ENCODE measurements around the gene HSD11B2. TPM values are rescaled to one million over a fixed set of nuclear protein-coding genes. Genes with fewer than 3 reads are reported as not detected.

HSD11B2 gene
- total RNA-seq, 1 experiment from 2014 or later, result 0.77 TPM

- ChIA-PET POLR2A (no interaction called here), CTCF (no interaction called here)
- in situ Hi-C loops (cut with HindIII; ENCODE audit: low pct_unique_long_range_greater_than_20kb, low sequenced_read_pairs), result no loop called here
- Histone ChIP-seq H3K27me3 (ENCODE audit: control insufficient read depth, insufficient read depth, low read length) (no peaks in the 10 kb centered on the region), H3K27ac (ENCODE audit: low read length) (no peak overlapping the region), H3K4me1 (ENCODE audit: control insufficient read depth, insufficient read depth, low read length) (no peaks in the 10 kb centered on the region), H3K36me3 (ENCODE audit: control insufficient read depth, insufficient read depth, low read length) (no peaks in the 10 kb centered on the region), H3K4me3 (ENCODE audit: low read depth in 2 of 2, low read length in 2 of 2) (no peak overlapping the region), H3K9me3 (ENCODE audit: control insufficient read depth, insufficient read depth, low read depth, low read length) (no peaks in the 10 kb centered on the region)
- no TSS peak for BruUV-seq (replicated peaks)
- DNase-seq (ENCODE audit: low read depth, low spot score) (no peak), ATAC-seq (no peak)
- no peak for TF ChIP-seq POLR2AphosphoS5 (IDR thresholded peaks at IDR 0.05; ENCODE audit: low read depth, low read length)
- TF ChIP-seq CTCF (IDR thresholded peaks at IDR 0.05), result no peak
- TF ChIP-seq, protein P1, sequence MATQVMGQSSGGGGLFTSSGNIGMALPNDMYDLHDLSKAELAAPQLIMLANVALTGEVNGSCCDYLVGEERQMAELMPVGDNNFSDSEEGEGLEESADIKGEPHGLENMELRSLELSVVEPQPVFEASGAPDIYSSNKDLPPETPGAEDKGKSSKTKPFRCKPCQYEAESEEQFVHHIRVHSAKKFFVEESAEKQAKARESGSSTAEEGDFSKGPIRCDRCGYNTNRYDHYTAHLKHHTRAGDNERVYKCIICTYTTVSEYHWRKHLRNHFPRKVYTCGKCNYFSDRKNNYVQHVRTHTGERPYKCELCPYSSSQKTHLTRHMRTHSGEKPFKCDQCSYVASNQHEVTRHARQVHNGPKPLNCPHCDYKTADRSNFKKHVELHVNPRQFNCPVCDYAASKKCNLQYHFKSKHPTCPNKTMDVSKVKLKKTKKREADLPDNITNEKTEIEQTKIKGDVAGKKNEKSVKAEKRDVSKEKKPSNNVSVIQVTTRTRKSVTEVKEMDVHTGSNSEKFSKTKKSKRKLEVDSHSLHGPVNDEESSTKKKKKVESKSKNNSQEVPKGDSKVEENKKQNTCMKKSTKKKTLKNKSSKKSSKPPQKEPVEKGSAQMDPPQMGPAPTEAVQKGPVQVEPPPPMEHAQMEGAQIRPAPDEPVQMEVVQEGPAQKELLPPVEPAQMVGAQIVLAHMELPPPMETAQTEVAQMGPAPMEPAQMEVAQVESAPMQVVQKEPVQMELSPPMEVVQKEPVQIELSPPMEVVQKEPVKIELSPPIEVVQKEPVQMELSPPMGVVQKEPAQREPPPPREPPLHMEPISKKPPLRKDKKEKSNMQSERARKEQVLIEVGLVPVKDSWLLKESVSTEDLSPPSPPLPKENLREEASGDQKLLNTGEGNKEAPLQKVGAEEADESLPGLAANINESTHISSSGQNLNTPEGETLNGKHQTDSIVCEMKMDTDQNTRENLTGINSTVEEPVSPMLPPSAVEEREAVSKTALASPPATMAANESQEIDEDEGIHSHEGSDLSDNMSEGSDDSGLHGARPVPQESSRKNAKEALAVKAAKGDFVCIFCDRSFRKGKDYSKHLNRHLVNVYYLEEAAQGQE (IDR thresholded peaks at IDR 0.05; ENCODE audit: insufficient read depth in 1 of 2, low read depth in 2 of 2, low read length in 1 of 2), result no peak
- TF ChIP-seq SIN3A (IDR thresholded peaks at IDR 0.05; ENCODE audit: borderline replicate concordance, insufficient read depth, low read depth, low read length), result no peak
- TF ChIP-seq TCF7L2 (IDR thresholded peaks at IDR 0.05; ENCODE audit: low read depth, low read length), result no peak
- intact Hi-C loops (cut with micrococcal nuclease; ENCODE audit: unreplicated experiment), result no loop called here
Measured at GRCh38 chr16:67441907-67442306, 11.0 kb downstream of the HSD11B2 start.

GRCh38 chr16:67442581-67443255, 11.8 kb downstream of the HSD11B2 start:
- ChIA-PET CTCF (interaction anchor here (1.2 kb wide), 1 partner anchor 15 kb away, joined by 3 read pairs; no protein-coding TSS in a partner anchor), POLR2A (no interaction called here)
- no TSS peak for BruUV-seq (replicated peaks)
- intact Hi-C loops (cut with micrococcal nuclease; ENCODE audit: unreplicated experiment), result no loop called here
- no peaks in the 10 kb centered on the region for H3K36me3 ChIP-seq (ENCODE audit: control insufficient read depth, insufficient read depth, low read length)
- no peaks in the 10 kb centered on the region for H3K9me3 ChIP-seq (ENCODE audit: control insufficient read depth, insufficient read depth, low read depth, low read length)
- H3K4me1 ChIP-seq (ENCODE audit: control insufficient read depth, insufficient read depth, low read length), result no peaks in the 10 kb centered on the region
- H3K27me3 ChIP-seq (ENCODE audit: control insufficient read depth, insufficient read depth, low read length), result no peaks in the 10 kb centered on the region
- no peak for ATAC-seq
- in situ Hi-C loops (cut with HindIII; ENCODE audit: low pct_unique_long_range_greater_than_20kb, low sequenced_read_pairs), result no loop called here
- TF ChIP-seq TCF7L2 (IDR thresholded peaks at IDR 0.05; ENCODE audit: low read depth, low read length) (no peak), SIN3A (IDR thresholded peaks at IDR 0.05; ENCODE audit: borderline replicate concordance, insufficient read depth, low read depth, low read length) (no peak), POLR2AphosphoS5 (IDR thresholded peaks at IDR 0.05; ENCODE audit: low read depth, low read length) (no peak), CTCF (IDR thresholded peaks at IDR 0.05) (no peak)
- TF ChIP-seq, protein P1 (IDR thresholded peaks at IDR 0.05; ENCODE audit: insufficient read depth in 1 of 2, low read depth in 2 of 2, low read length in 1 of 2), result no peak
- no peak for DNase-seq (ENCODE audit: low read depth, low spot score)
- H3K27ac ChIP-seq (ENCODE audit: low read length), result no peak overlapping the region
- no peak overlapping the region for H3K4me3 ChIP-seq (ENCODE audit: low read depth in 2 of 2, low read length in 2 of 2)
